A673 (cell line): Measurements from ENCODE around the gene NINJ2.

ENCODE experiments used
- EZH2 ChIP-seq: fragments of 200-600 bp; sonication (generic); IDR thresholded peaks from 2 replicates; pipeline ENCODE4 v1.6.1; 2017; ENCODE audit warnings: borderline replicate concordance, low read depth, mild to moderate bottlenecking, mixed read lengths, antibody characterized with exemption, low read length; ENCODE audit not compliant: poor library complexity, severe bottlenecking
- TF ChIP-seq, protein P1 (sequence below): fragments of 300-800, 200-600 bp; sonication (generic); conservative IDR thresholded peaks from 2 replicates; pipeline ENCODE4 v1.5.1; 2017; ENCODE audit warnings: low read depth, mild to moderate bottlenecking, antibody characterized with exemption, low read length, moderate library complexity, mixed read lengths

DNA sequence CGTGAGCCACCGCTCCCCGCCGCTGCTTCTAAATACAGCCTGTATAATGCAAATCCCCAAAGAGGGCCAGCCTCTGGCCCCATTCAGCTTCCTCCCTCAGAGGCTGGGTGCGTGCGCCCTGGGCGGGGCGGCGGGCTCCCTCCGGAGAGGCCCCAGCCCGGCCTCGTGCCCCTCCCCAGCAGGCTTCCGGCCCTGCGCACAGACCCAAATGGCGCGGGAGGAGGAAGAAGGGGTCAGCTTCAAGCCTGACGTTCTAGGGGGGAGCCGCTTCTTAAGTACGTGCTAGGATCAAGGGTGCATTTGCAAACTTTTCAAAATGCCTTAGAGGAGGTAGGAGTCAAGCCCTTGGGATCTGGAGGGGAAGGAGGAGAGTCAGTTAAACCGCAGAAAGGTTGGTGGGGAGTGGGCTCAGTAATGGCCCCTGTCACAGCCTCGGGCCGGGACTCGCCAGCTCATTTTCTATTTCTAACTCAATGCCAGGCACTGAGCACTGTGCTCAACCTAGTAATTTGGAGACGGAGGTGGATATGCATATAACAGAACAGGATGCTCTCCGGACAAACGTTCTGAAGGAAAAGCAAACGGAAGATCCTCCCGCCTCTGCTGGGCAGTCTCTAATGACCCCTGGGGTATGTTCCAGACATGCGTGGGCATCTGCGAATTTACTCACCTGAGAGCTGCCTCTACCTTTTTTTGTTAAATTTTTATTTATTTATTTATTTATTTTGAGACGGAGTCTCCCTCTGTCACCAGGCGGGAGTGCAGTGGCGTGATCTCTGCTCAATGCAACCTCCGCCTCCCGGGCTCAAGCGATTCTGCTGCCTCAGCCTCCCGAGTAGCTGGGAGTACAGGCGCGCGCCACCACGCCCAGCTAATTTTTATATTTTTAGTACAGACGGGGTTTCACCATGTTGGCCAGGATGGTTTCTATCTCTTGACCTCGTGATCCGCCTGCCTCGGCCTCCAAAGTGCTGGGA, 32.3 kb downstream of the NINJ2 start:
- TF ChIP-seq, protein P1, sequence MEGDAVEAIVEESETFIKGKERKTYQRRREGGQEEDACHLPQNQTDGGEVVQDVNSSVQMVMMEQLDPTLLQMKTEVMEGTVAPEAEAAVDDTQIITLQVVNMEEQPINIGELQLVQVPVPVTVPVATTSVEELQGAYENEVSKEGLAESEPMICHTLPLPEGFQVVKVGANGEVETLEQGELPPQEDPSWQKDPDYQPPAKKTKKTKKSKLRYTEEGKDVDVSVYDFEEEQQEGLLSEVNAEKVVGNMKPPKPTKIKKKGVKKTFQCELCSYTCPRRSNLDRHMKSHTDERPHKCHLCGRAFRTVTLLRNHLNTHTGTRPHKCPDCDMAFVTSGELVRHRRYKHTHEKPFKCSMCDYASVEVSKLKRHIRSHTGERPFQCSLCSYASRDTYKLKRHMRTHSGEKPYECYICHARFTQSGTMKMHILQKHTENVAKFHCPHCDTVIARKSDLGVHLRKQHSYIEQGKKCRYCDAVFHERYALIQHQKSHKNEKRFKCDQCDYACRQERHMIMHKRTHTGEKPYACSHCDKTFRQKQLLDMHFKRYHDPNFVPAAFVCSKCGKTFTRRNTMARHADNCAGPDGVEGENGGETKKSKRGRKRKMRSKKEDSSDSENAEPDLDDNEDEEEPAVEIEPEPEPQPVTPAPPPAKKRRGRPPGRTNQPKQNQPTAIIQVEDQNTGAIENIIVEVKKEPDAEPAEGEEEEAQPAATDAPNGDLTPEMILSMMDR = no peak
- no peak for TF ChIP-seq EZH2
